K562 (cell line): ENCODE measurements around the gene TCAF1. TPM values are rescaled to one million over a fixed set of nuclear protein-coding genes. Genes with fewer than 3 reads are reported as not detected.

ENCODE experiments used
- ADNP ChIP-seq: fragments of 200-800 bp; sonication (Bioruptor generic); IDR thresholded peaks from 2 replicates; pipeline ENCODE4 v1.6.1; 2016; ENCODE audit warnings: missing genetic modification characterization, missing compliant biosample characterization
- ARID2 ChIP-seq: fragments of 450-650 bp; IDR thresholded peaks from 2 replicates; pipeline ENCODE4 v1.6.1; 2017; ENCODE audit warnings: antibody characterized with exemption, mild to moderate bottlenecking
- ASH1L ChIP-seq: fragments of 450-650 bp; IDR thresholded peaks from 2 replicates; pipeline ENCODE4 v1.6.1; 2018; ENCODE audit warnings: borderline replicate concordance, mild to moderate bottlenecking, low read depth; ENCODE audit not compliant: partially characterized antibody
- CBFB ChIP-seq: sonication (generic); formaldehyde crosslinking; IDR thresholded peaks from 2 replicates; pipeline ENCODE4 v1.4.0; 2020; ENCODE audit warnings: mild to moderate bottlenecking, missing genetic modification reagents
- CTBP1 ChIP-seq: fragments of 450-650 bp; IDR thresholded peaks from 2 replicates; pipeline ENCODE4 v1.6.1; 2016; ENCODE audit warnings: borderline replicate concordance
- CUX1 ChIP-seq: fragments of 200-800 bp; sonication (Bioruptor generic); IDR thresholded peaks from 2 replicates; pipeline ENCODE4 v1.6.1; 2016; ENCODE audit warnings: missing genetic modification characterization, missing compliant biosample characterization
- E2F3 ChIP-seq: fragments of 250-450 bp; sonication (Bioruptor Pico); IDR thresholded peaks from 2 replicates; pipeline ENCODE4 v1.4.0; 2020; ENCODE audit warnings: mild to moderate bottlenecking
- EHMT2 ChIP-seq: fragments of 450-650 bp; IDR thresholded peaks from 2 replicates; pipeline ENCODE4 v1.6.1; 2018; ENCODE audit warnings: antibody characterized with exemption
- ETS2 ChIP-seq: IDR thresholded peaks from 2 replicates; pipeline ENCODE4 v1.6.1; 2016; ENCODE audit warnings: borderline replicate concordance, missing genetic modification characterization, mild to moderate bottlenecking, moderate library complexity, missing compliant biosample characterization; ENCODE audit not compliant: poor library complexity, severe bottlenecking
- HNRNPK ChIP-seq: fragments of 200-400 bp; formaldehyde crosslinking; IDR thresholded peaks from one replicate; pipeline ENCODE4 v1.6.1; 2018; ENCODE audit warnings: mild to moderate bottlenecking, low read depth, low read length; ENCODE audit not compliant: poor library complexity, severe bottlenecking
- HOMEZ ChIP-seq: fragments of 250-450 bp; sonication (Bioruptor Pico); IDR thresholded peaks from 2 replicates; pipeline ENCODE4 v1.4.0; 2020; ENCODE audit warnings: mild to moderate bottlenecking, moderate library complexity
- KAT7 ChIP-seq: sonication (generic); formaldehyde crosslinking; IDR thresholded peaks from 2 replicates; pipeline ENCODE4 v1.8.0; 2022; ENCODE audit warnings: missing genetic modification reagents, mild to moderate bottlenecking, borderline replicate concordance
- KAT8 ChIP-seq: fragments of 450-650 bp; IDR thresholded peaks from 2 replicates; pipeline ENCODE4 v1.6.1; 2016; ENCODE audit warnings: low read depth, mild to moderate bottlenecking
- KDM4B ChIP-seq, 2 experiments: fragments of 450-650 bp in 1 of 2; sonication (generic) in 1 of 2; IDR thresholded peaks; 2 replicates each; pipeline ENCODE4 v1.6.1; 2016 to 2017; ENCODE audit warnings: borderline replicate concordance in 2 of 2, antibody characterized with exemption in 1 of 2, low read depth in 1 of 2, mild to moderate bottlenecking in 1 of 2
- NR4A1 ChIP-seq, 2 experiments: fragments of 250-450 bp in 1 of 2; fragments of 450-650 bp in 1 of 2; sonication (Bioruptor Pico) in 1 of 2; IDR thresholded peaks; 2 replicates each; pipeline versions ENCODE4 v1.4.0 to v1.6.1; 2016 to 2020; ENCODE audit warnings: mild to moderate bottlenecking in 2 of 2, missing compliant biosample characterization in 1 of 2, missing genetic modification characterization in 1 of 2, moderate library complexity in 1 of 2
- SAFB2 ChIP-seq: fragments of 200-400 bp; formaldehyde crosslinking; IDR thresholded peaks from 2 replicates; pipeline ENCODE4 v1.6.1; 2018; ENCODE audit warnings: borderline replicate concordance, low read length, low read depth, moderate library complexity; ENCODE audit not compliant: severe bottlenecking
- STAT5B ChIP-seq: fragments of 250-450 bp; sonication (Bioruptor Pico); IDR thresholded peaks from 2 replicates; pipeline ENCODE4 v1.8.0; 2021; ENCODE audit warnings: mild to moderate bottlenecking, inconsistent platforms
- TFAM ChIP-seq: fragments of 250-450 bp; sonication (Bioruptor Pico); conservative IDR thresholded peaks from 2 replicates; pipeline ENCODE4 v1.5.0; 2021; ENCODE audit warnings: mild to moderate bottlenecking, moderate library complexity
- ZNF507 ChIP-seq: conservative IDR thresholded peaks from 2 replicates; pipeline ENCODE4 v1.6.1; 2017; ENCODE audit warnings: missing genetic modification characterization, missing compliant biosample characterization
- ZNF780A ChIP-seq: fragments of 250-450 bp; sonication (Bioruptor Pico); IDR thresholded peaks from 2 replicates; pipeline ENCODE4 v1.5.0; 2021; ENCODE audit warnings: mild to moderate bottlenecking
- polyA plus RNA-seq, 8 experiments: library from polyadenylated mRNA; depleted of rRNA in 4 of 8; stranded (reverse) in 5 of 8; unstranded in 3 of 8; fragments of >200 nt; fragmentation: Nextera tagmentation in 2 of 8; fragmentation: Illumina TruSeq in 1 of 8; extraction: Ambion mirVana in 2 of 8; extraction: Trizol in 1 of 8; gene quantifications; 2 replicates each; pipeline versions ENCODE4 v1.2.1 to v1.2.3, GENCODE V29; 2011 to 2014; ENCODE audit warnings: inconsistent platforms in 1 of 8, missing spikeins in 1 of 8
- total RNA-seq, 7 experiments: library from RNA; depleted of rRNA in 6 of 7; stranded (reverse); fragments of >200 nt in 6 of 7; fragmentation: Illumina TruSeq in 2 of 7; extraction: Trizol in 2 of 7; gene quantifications; 2 replicates each; pipeline versions ENCODE4 v1.2.1 to v1.2.3, GENCODE V29; 2011 to 2021; ENCODE audit warnings: low replicate concordance in 1 of 7

TCAF1 gene
- total and polyA plus RNA-seq, 9 of the 15 experiments (the other 6 are each of a cell fraction or from before 2014, with no cell fraction given), result 6.2 to 52.2 (median 24.4) TPM

GRCh38 chr7:143901668-143902331 is at the start of gene TCAF1 (continued):
- TF ChIP-seq KDM4B (IDR thresholded peaks at IDR 0.05; ENCODE audit: borderline replicate concordance in 2 of 2, low read depth in 1 of 2), result peak in 1 of 2 experiments; percentile 89; a peak in 1 of 4 replicates
- peak; percentile 67; the same call in 1 of the 2 replicates for TF ChIP-seq EHMT2
- peak; percentile 93; the same call in 1 of the 2 replicates for TF ChIP-seq KAT7 (CRISPR knock-in tag)
- TF ChIP-seq STAT5B, result no peak
- TF ChIP-seq ASH1L, result no peak
- no peak for TF ChIP-seq CBFB (CRISPR knock-in tag)
- peak; percentile 86; the same call in 1 of the 2 replicates for TF ChIP-seq CTBP1
- no peak for TF ChIP-seq SAFB2
- peak; percentile 75; the same call in 1 of the 2 replicates for TF ChIP-seq E2F3 (CRISPR knock-in tag)
- no peak for TF ChIP-seq TFAM
- TF ChIP-seq ZNF507, result no peak
- TF ChIP-seq ARID2, result peak; percentile 6; the same call in 1 of the 2 replicates
- TF ChIP-seq HOMEZ (CRISPR knock-in tag), result no peak; the same call in 1 of the 2 replicates
- TF ChIP-seq HNRNPK, result no peak
- TF ChIP-seq ZNF780A (CRISPR knock-in tag), result no peak
- no peak for TF ChIP-seq ETS2 (tag)
- TF ChIP-seq ADNP, result no peak
- no peak for TF ChIP-seq KAT8
- no peak for TF ChIP-seq NR4A1 (CRISPR knock-in tag; IDR thresholded peaks at IDR 0.05)
- no peak for TF ChIP-seq NR4A1 (tag; IDR thresholded peaks at IDR 0.05)
- TF ChIP-seq CUX1 (CRISPR knock-in tag), result no peak
